GM12864 (cell line): ENCODE data around the gene TBC1D22A.

ENCODE experiments used
- DNase-seq: peaks from one replicate; pipeline ENCODE4 v3.0.0-alpha.2; 2011; ENCODE audit warnings: low read depth
- H3K4me3 ChIP-seq: 2 replicates; pipeline ENCODE4 v1.5.1; 2011; ENCODE audit warnings: mild to moderate bottlenecking, low read depth, low read length, control low read depth
- CTCF ChIP-seq: IDR thresholded peaks from 2 replicates; pipeline ENCODE4 v1.5.1; 2011; ENCODE audit warnings: low read depth, mild to moderate bottlenecking, moderate library complexity, low read length, control low read depth, inconsistent platforms; ENCODE audit errors: missing control alignments

The TBC1D22A gene

GRCh38 chr22:47054231-47055072, 292.0 kb downstream of the TBC1D22A start:
- no peak overlapping the region for H3K4me3 ChIP-seq
- no peak for TF ChIP-seq CTCF
- DNase-seq: no peak

GRCh38 chr22:47055073-47055355, 292.6 kb downstream of the TBC1D22A start:
- DNase-seq: no peak
- H3K4me3 ChIP-seq: no peak overlapping the region
- no peak for TF ChIP-seq CTCF

- TF ChIP-seq CTCF: no peak
- DNase-seq: no peak
- H3K4me3 ChIP-seq: no peak overlapping the region
Observed at GRCh38 chr22:47055461-47055860, 293.0 kb downstream of the TBC1D22A start.

- H3K4me3 ChIP-seq: no peak overlapping the region
- no peak for TF ChIP-seq CTCF
- DNase-seq: no peak
Observed at GRCh38 chr22:47055921-47056320, 293.5 kb downstream of the TBC1D22A start.

- no peak overlapping the region for H3K4me3 ChIP-seq
- no peak for DNase-seq
- no peak for TF ChIP-seq CTCF
Observed at GRCh38 chr22:47056361-47056760, 293.9 kb downstream of the TBC1D22A start.

- DNase-seq: no peak
- H3K4me3 ChIP-seq: no peak overlapping the region
- TF ChIP-seq CTCF: no peak
Observed at GRCh38 chr22:47056776-47057470, 294.5 kb downstream of the TBC1D22A start.
